Fibroblast of the aortic adventitia (primary cell): Measurements from ENCODE around the gene C22orf39. TPM values are rescaled to one million over a fixed set of nuclear protein-coding genes. Genes with fewer than 3 reads are reported as not detected.

Experiments
- DNase-seq: peaks from one replicate; pipeline ENCODE4 v3.0.0-alpha.2; 2010; ENCODE audit warnings: low read depth
- H3K4me3 ChIP-seq: 2 replicates; pipeline ENCODE4 v1.5.1; 2011; ENCODE audit warnings: low read depth, mild to moderate bottlenecking, control low read depth, low read length, moderate library complexity
- total RNA-seq: library from RNA; depleted of rRNA; stranded (reverse); fragments of >200 nt; gene quantifications from 2 replicates; pipeline ENCODE4 v1.2.3, GENCODE V29; 2012; ENCODE audit warnings: low replicate concordance
- TF ChIP-seq, protein P1 (sequence below): IDR thresholded peaks from 2 replicates; pipeline ENCODE4 v1.5.1; 2011; ENCODE audit warnings: mild to moderate bottlenecking, low read length, control low read depth, inconsistent platforms; ENCODE audit not compliant: insufficient read depth

The C22orf39 gene
- total RNA-seq, 1 donor = 10.5 TPM

DNA sequence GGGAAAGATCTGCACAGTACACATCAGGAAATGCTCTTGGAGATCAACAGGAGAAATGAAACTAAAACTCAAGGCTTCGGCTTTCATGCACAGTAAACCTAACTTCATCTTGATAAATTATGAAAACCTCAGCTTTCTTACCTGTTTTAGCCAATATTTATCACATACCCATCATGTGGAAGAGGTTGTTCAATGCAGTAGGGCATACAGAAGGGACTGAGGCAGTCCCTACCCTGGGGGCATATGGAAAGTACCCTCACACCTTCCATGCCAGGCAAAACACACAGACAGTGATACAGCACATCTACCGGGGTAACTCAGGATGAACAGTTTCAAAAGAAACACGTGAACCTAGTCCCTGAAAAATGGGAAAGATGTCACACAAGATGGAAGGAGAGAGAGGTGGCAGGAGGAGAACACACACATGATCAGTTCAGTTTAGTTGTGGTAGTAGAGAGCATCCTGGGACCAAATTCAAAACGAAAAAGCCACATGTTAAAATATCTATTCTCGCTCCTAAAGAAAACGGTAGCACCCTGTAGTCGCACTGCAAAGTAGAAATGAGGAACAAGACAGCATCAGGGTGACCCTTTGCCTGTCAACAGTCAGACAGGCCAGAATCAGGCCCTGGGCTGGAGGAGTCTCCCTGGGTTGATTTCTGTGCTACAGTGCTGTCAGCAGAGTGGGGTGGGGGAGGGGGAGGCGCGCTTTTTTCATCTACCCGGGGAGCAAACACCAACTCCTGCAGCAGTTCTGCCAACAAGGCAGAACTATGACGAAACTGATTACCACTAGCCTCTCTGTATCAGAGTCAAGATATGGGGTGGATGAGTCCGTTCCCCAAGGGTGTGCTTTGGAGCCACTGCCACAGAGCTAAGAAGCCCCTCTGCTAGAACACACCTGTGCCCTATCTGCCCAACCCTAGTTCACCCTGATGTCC, 17.3 kb downstream of the C22orf39 start:
- peak; percentile 74 for DNase-seq
- H3K4me3 ChIP-seq = peak overlapping the region; percentile 89
- TF ChIP-seq, protein P1, sequence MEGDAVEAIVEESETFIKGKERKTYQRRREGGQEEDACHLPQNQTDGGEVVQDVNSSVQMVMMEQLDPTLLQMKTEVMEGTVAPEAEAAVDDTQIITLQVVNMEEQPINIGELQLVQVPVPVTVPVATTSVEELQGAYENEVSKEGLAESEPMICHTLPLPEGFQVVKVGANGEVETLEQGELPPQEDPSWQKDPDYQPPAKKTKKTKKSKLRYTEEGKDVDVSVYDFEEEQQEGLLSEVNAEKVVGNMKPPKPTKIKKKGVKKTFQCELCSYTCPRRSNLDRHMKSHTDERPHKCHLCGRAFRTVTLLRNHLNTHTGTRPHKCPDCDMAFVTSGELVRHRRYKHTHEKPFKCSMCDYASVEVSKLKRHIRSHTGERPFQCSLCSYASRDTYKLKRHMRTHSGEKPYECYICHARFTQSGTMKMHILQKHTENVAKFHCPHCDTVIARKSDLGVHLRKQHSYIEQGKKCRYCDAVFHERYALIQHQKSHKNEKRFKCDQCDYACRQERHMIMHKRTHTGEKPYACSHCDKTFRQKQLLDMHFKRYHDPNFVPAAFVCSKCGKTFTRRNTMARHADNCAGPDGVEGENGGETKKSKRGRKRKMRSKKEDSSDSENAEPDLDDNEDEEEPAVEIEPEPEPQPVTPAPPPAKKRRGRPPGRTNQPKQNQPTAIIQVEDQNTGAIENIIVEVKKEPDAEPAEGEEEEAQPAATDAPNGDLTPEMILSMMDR = no peak

DNA sequence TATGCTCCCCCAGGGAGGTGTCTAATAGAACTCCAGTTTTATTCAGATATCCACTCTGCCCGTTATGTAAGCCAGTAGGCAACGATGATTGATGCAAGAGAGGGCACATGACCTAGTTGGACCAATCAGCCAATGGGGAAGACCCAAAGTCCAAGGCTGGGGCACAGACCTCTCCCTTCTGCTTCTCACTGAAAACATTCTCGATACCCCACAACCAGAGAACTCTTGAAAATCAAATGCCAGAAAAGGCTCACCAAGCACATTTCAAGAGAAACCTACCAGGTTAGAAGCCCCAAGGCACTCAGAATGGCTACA, 23.4 kb downstream of the C22orf39 start:
- H3K4me3 ChIP-seq = no peak overlapping the region
- TF ChIP-seq, protein P1 = no peak
- no peak for DNase-seq

DNA sequence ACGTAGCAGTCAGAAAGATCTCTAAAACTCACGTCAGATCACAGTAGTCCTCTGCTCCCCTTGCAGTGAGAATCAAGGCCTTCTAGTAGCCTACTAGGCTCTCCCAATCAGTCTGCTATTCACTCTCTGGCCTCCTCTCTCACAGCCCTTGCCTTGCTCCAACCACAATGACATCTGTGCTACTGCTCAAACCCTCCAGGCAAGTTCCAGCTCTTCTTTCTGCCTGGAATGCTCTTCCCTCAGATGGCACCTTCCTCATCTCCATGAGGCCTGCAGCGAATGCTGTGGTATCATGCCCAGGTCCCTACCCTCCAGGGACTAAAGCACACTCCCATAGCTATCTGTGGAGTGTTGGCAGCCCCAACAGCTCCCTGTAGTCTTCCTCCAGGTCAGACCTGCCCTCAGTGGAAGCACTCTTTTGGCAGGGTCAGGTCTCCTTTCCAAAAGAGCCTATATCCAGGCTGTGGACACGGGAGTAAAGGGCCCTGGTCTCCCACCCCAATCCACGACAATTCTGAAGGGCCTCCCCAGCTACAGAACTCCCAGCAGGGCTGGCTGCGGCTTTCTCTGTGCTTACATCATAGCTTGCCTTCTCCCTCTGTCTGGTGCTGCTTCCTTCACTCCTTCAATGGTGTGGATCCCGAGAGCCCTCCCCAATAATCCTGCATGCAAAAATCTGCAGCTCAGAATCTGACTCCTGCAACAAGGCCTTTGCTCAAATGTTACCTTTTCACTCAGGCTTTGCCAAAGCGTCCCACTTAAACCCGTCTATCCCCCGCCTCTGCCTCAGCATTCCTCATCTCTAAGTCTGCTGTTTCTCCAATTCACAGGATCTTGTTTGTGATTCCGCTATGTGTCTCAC, 24.8 kb downstream of the C22orf39 start:
- no peak overlapping the region for H3K4me3 ChIP-seq
- DNase-seq = no peak
- TF ChIP-seq, protein P1 = no peak

DNA sequence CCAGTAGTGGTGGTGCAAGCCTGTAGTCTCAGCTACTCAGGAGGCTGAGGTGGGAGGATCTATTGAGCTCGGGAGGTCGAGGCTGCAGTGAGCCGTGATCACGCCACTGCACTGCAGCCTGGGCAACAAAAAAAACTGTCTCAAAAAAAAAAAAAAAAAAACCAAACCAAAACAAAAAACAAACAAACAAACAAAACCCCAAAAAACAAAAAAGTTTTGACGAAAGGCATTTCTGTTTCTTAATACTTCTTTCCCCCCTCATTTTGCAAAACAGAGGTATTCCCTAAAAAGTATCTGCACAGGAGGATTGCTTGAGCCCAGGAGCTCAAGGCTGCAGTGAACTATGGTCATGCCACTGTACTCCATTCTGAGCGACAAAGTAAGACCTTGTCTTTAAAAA, 27.2 kb downstream of the C22orf39 start:
- TF ChIP-seq, protein P1 = no peak
- DNase-seq = no peak
- no peak overlapping the region for H3K4me3 ChIP-seq

DNA sequence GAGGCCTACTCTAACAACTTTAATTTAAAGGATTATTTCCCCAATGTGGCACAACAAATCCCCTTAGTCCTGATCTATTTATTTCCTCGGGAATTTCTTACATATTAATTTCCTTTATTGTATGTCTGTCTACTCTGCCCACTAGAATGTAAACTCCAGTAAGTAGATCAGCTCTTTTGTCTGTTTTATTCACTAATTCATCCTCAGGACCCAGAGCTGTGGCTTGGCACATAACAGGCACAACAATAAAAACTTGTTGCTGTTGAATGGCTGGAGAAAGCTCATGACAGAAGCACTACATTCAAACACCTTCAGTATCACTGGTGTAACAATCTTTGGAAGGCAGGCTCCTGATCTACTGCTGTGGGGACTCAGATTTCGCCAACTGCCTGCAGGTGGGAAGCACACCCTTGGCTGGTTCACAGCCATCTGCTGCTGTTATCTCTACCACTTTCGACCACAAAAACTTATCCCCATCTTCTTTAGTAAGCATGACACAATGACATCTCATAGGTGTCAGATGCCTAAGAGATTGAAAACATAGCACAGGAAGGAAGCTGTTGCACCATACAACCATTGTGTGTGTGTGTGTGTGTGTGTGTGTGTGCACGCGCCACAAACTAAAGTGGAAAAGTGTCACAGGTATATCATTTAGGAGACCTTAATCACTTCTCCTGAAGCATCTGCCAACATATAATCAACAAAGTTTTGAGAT, 27.9 kb downstream of the C22orf39 start:
- DNase-seq = no peak
- TF ChIP-seq, protein P1 = no peak
- H3K4me3 ChIP-seq = no peak overlapping the region

DNA sequence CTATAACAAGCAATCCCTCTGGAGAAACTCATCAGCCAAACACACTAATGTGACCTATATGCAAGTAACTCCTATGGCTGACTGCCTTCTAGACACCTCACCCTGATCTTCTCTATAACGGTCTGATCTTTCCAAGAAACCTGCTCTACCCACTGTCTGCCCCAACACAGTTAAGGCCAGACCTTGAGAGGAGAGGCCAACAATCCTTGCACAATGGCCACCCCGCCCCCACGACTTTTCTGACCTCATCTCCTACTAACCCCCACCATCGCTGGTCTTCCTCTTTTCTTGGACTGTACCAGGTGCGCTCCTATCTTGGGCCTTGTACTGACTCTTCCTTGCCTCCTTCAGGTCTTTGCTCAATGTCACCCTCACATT, 28.4 kb downstream of the C22orf39 start:
- no peak for DNase-seq
- no peak overlapping the region for H3K4me3 ChIP-seq
- TF ChIP-seq, protein P1 = no peak
